Gastrocnemius medialis (tissue), 4 donors: ENCODE measurements around the gene NDUFA9. TPM values are rescaled to one million over a fixed set of nuclear protein-coding genes. Genes with fewer than 3 reads are reported as not detected.

Experiments
- ATAC-seq, 2 donors: fragments of 150-250 bp; one replicate each; pipeline ENCODE4 v1.9.1; 2016
- DNase-seq, 2 donors: peaks; one replicate each; pipeline ENCODE4 v3.0.0-alpha.2; 2019
- H3K27ac ChIP-seq, 4 donors: fragments of 200-600 bp; sonication (generic); 1 replicate in 1 of 4; 2 replicates in 3 of 4; pipeline ENCODE4 v1.5.1; 2016 to 2018; ENCODE audit warnings: mild to moderate bottlenecking in 2 of 4, moderate library complexity in 1 of 4
- H3K27me3 ChIP-seq, 3 donors: fragments of 200-600 bp; sonication (generic) in 2 of 3; 1 replicate in 1 of 3; 2 replicates in 2 of 3; pipeline versions ENCODE4 v1.5.1 to v1.6.0; 2016 to 2019; ENCODE audit warnings: mild to moderate bottlenecking in 1 of 3, moderate library complexity in 1 of 3
- H3K36me3 ChIP-seq, 2 donors: fragments of 200-600 bp; sonication (generic) in 1 of 2; one replicate each; pipeline ENCODE4 v1.5.1; 2017 to 2018
- H3K4me1 ChIP-seq, 2 donors: fragments of 200-600 bp; sonication (generic) in 1 of 2; one replicate each; pipeline ENCODE4 v1.5.1; 2016 to 2017; ENCODE audit warnings: mild to moderate bottlenecking in 2 of 2
- H3K4me3 ChIP-seq, 4 donors: fragments of 200-600 bp; sonication (generic) in 3 of 4; 1 replicate in 1 of 4; 2 replicates in 3 of 4; pipeline ENCODE4 v1.5.1; 2016 to 2019; ENCODE audit warnings: mild to moderate bottlenecking in 2 of 4
- H3K9me3 ChIP-seq, 3 donors: fragments of 200-600 bp; sonication (generic) in 2 of 3; 1 replicate in 1 of 3; 2 replicates in 2 of 3; pipeline ENCODE4 v1.5.1; 2016 to 2019
- POLR2A ChIP-seq, 2 donors: fragments of 450-650 bp; IDR thresholded peaks; one replicate each; pipeline ENCODE4 v1.6.1; 2017; ENCODE audit warnings: antibody characterized with exemption in 2 of 2, mild to moderate bottlenecking in 2 of 2, moderate library complexity in 2 of 2
- in situ Hi-C, 4 donors: fragments of 200-750 bp; cut with MboI; loops; one replicate each; pipeline versions ENCODE4 v1.15.0 to v1.8.0; 2017; ENCODE audit warnings: low sequenced_read_pairs in 4 of 4
- intact Hi-C: fragments of 100-400 bp; cut with DNase I; formaldehyde crosslinking; loops from one replicate; pipeline ENCODE4 v1.15.1; 2023; ENCODE audit warnings: low total_unique reads
- total RNA-seq, 4 donors: library from RNA; depleted of rRNA; stranded (reverse); fragments of >200 nt; gene quantifications; one replicate each; pipeline versions ENCODE4 v1.1.0 to v1.2.3, GENCODE V29; 2016
- TF ChIP-seq, protein P1 (sequence below), 5 experiments: fragments of 450-650 bp in 3 of 5; fragments of 200-600 bp in 2 of 5; sonication (generic) in 2 of 5; IDR thresholded peaks in 4 of 5; conservative IDR thresholded peaks in 1 of 5; 1 replicate in 4 of 5; 2 replicates in 1 of 5; pipeline ENCODE4 v1.5.1; 2016 to 2019; ENCODE audit warnings: antibody characterized with exemption in 5 of 5, mild to moderate bottlenecking in 3 of 5, moderate library complexity in 3 of 5

NDUFA9 gene
- total RNA-seq, 4 donors from 2014 or later, result 57.9 to 113 (median 69.5) TPM

DNA sequence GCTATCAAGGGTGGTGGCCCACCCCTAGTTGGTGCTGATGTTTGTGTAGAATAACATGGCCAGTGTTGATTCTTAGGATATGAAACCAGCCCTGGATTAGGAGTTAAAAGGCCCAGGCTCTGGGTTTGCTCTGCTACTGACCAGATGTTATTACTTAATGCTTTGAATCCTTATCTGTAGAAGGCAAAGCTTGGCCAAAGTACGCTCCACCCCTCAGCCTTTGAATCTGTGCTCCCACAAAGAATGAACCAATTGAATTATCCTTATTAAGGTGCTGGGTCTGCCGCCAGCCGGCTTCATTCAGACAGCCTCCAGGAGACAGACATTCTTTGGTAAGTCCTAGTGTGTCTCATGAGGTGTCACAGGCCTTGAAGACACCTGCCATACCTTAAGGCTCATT lies 41.9 kb upstream of the NDUFA9 start:
- no peak for ATAC-seq
- Histone ChIP-seq H3K4me3 (no peak overlapping the region), H3K36me3 (peaks cover 0 to 18% of the 10 kb centered on the region in 2 donors), H3K9me3 (no peaks in the 10 kb centered on the region), H3K27me3 (no peaks in the 10 kb centered on the region), H3K27ac (no peak overlapping the region), H3K4me1 (peaks cover 8 to 19% of the 10 kb centered on the region in 2 donors)
- intact Hi-C loops (no loop called here), in situ Hi-C loops (no loop called here)
- TF ChIP-seq, protein P1, sequence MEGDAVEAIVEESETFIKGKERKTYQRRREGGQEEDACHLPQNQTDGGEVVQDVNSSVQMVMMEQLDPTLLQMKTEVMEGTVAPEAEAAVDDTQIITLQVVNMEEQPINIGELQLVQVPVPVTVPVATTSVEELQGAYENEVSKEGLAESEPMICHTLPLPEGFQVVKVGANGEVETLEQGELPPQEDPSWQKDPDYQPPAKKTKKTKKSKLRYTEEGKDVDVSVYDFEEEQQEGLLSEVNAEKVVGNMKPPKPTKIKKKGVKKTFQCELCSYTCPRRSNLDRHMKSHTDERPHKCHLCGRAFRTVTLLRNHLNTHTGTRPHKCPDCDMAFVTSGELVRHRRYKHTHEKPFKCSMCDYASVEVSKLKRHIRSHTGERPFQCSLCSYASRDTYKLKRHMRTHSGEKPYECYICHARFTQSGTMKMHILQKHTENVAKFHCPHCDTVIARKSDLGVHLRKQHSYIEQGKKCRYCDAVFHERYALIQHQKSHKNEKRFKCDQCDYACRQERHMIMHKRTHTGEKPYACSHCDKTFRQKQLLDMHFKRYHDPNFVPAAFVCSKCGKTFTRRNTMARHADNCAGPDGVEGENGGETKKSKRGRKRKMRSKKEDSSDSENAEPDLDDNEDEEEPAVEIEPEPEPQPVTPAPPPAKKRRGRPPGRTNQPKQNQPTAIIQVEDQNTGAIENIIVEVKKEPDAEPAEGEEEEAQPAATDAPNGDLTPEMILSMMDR (IDR thresholded peaks at IDR 0.05 in 4 of 5, conservative IDR thresholded peaks at IDR 0.05 in 1 of 5), result no peak
- TF ChIP-seq POLR2A (IDR thresholded peaks at IDR 0.05), result no peak
- DNase-seq, result no peak

DNA sequence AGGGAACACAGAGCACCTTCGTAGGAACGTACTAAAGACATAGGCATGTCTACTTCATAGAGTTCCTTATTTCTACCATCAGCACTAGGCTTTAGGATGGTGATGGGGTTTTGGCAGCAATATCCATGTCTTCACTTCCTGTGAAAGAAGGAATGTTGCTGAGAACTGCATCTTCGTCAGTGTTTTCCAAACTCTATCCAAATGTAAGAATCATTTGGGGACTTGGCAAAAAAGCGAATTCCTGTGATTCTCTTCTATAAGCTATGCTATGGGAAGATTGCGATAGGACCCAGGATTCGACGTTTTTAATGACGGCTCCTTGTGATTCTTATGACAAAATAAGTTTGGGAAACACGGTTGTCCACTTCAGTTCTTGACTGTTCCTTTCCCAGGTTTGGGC lies 39.8 kb upstream of the NDUFA9 start:
- in situ Hi-C loops, result no loop called here
- no peaks in the 10 kb centered on the region for H3K27me3 ChIP-seq
- no peak for ATAC-seq
- no peak overlapping the region for H3K4me3 ChIP-seq
- H3K4me1 ChIP-seq, result peaks cover 8 to 19% of the 10 kb centered on the region in 2 donors
- no peaks in the 10 kb centered on the region for H3K9me3 ChIP-seq
- intact Hi-C loops, result no loop called here
- no peak for DNase-seq
- H3K27ac ChIP-seq, result no peak overlapping the region
- TF ChIP-seq, protein P1 (IDR thresholded peaks at IDR 0.05 in 4 of 5, conservative IDR thresholded peaks at IDR 0.05 in 1 of 5), result no peak
- no peak for TF ChIP-seq POLR2A (IDR thresholded peaks at IDR 0.05)
- peaks cover 0 to 37% of the 10 kb centered on the region in 2 donors for H3K36me3 ChIP-seq

DNA sequence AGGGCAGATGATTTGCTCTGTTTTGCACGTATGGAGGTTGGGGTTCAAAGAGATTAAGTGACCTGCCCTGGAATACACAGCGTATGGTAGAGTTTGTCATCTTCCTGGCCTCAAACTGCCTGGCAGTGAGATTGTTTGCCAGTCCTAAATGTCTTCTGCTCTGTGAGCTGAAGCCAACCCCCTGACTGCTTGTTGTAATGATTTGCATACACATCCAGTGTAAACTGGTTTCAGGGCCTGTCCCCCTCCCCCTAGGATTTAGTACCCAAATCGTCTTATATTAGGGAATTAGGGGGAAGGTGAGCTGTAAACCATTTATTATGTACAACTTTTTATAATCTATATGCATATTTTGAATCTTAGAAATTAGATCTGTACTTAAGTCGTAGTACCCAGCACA lies 38.4 kb upstream of the NDUFA9 start:
- ATAC-seq (no peak), DNase-seq (no peak)
- Histone ChIP-seq H3K4me3 (no peak overlapping the region), H3K36me3 (peaks cover 0 to 51% of the 10 kb centered on the region in 2 donors), H3K27me3 (no peaks in the 10 kb centered on the region), H3K9me3 (no peaks in the 10 kb centered on the region), H3K4me1 (peaks cover 5 to 16% of the 10 kb centered on the region in 2 donors), H3K27ac (no peak overlapping the region)
- in situ Hi-C loops (no loop called here), intact Hi-C loops (no loop called here)
- no peak for TF ChIP-seq POLR2A (IDR thresholded peaks at IDR 0.05)
- TF ChIP-seq, protein P1 (IDR thresholded peaks at IDR 0.05 in 4 of 5, conservative IDR thresholded peaks at IDR 0.05 in 1 of 5), result no peak

DNA sequence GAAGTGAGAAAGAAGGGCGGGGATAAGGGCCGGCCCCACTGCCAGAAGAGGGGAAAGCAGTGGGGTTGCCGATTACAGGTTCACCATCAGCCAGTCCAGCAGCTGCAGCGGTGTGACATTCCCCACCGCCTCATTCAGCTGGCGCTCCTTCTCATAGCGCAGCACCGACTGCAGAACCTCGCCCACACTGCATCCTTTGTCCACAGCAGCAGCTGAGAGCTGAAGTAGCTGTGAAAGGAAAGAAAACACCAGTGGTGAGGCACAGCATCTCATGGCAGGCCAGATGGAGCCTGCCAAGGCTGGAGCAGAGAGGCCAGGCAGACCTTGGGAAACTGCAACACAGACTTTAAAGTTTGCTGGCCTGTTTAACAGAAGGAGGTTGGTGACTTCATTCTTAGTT lies 33.2 kb upstream of the NDUFA9 start:
- Histone ChIP-seq H3K27me3 (no peaks in the 10 kb centered on the region), H3K36me3 (peaks cover 0 to 53% of the 10 kb centered on the region in 2 donors), H3K4me1 (no peaks in the 10 kb centered on the region), H3K4me3 (no peak overlapping the region), H3K9me3 (no peaks in the 10 kb centered on the region), H3K27ac (no peak overlapping the region)
- no peak for ATAC-seq
- intact Hi-C loops (no loop called here), in situ Hi-C loops (no loop called here)
- no peak for DNase-seq
- TF ChIP-seq, protein P1 (IDR thresholded peaks at IDR 0.05 in 4 of 5, conservative IDR thresholded peaks at IDR 0.05 in 1 of 5), result no peak
- TF ChIP-seq POLR2A (IDR thresholded peaks at IDR 0.05), result no peak

DNA sequence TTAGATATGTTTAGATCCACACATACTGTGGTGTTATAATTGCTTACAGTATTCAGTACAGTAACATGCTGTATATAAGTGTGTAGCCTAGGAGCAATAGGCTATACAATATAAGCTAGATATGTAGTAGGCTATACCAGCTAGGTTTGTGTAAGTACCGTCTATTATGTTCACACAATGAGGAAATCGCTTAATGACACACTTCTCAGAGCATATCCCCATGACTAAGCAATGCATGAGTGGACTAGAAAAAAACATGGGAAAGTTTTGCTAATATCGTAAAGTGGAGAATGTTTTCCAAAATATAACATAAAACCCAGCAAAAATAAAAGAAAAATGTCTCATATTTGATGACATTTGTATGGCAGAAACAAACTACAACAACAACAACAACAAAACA lies 27.4 kb upstream of the NDUFA9 start:
- H3K4me3 ChIP-seq, result no peak overlapping the region
- DNase-seq (no peak), ATAC-seq (no peak)
- H3K27ac ChIP-seq, result no peak overlapping the region
- no peaks in the 10 kb centered on the region for H3K4me1 ChIP-seq
- no peaks in the 10 kb centered on the region for H3K27me3 ChIP-seq
- intact Hi-C loops (no loop called here), in situ Hi-C loops (no loop called here)
- H3K9me3 ChIP-seq, result no peaks in the 10 kb centered on the region
- no peaks in the 10 kb centered on the region for H3K36me3 ChIP-seq
- TF ChIP-seq, protein P1 (IDR thresholded peaks at IDR 0.05 in 4 of 5, conservative IDR thresholded peaks at IDR 0.05 in 1 of 5), result no peak
- no peak for TF ChIP-seq POLR2A (IDR thresholded peaks at IDR 0.05)
